GM04504 (cell line): ENCODE data around the gene FOXK1.

Source experiments
- DNase-seq: peaks from one replicate; pipeline ENCODE4 v3.0.0-alpha.2; 2012; ENCODE audit warnings: low read depth

Gene FOXK1

GRCh38 chr7:4722960-4723630 lies 41.0 kb downstream of the FOXK1 start:
- no peak for DNase-seq

DNA sequence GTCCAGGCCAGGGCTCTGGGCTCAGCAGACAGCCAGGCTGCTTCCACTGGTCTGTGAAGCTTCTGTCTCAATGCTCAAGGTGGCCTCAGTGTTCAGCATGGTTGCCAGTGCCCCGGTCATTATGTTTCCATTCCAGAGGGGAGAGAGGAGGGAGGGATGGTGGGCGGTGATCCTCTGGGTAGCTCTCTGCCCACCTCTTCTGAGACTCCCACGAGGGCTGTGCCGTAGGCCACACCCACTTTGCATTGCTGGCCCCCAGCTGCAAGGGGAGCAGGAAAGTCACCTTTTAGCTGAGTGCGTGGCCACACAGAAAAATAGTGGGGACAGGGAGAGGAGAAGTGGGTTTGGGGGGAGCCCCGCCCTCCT lies 42.5 kb downstream of the FOXK1 start:
- DNase-seq, result no peak

DNA sequence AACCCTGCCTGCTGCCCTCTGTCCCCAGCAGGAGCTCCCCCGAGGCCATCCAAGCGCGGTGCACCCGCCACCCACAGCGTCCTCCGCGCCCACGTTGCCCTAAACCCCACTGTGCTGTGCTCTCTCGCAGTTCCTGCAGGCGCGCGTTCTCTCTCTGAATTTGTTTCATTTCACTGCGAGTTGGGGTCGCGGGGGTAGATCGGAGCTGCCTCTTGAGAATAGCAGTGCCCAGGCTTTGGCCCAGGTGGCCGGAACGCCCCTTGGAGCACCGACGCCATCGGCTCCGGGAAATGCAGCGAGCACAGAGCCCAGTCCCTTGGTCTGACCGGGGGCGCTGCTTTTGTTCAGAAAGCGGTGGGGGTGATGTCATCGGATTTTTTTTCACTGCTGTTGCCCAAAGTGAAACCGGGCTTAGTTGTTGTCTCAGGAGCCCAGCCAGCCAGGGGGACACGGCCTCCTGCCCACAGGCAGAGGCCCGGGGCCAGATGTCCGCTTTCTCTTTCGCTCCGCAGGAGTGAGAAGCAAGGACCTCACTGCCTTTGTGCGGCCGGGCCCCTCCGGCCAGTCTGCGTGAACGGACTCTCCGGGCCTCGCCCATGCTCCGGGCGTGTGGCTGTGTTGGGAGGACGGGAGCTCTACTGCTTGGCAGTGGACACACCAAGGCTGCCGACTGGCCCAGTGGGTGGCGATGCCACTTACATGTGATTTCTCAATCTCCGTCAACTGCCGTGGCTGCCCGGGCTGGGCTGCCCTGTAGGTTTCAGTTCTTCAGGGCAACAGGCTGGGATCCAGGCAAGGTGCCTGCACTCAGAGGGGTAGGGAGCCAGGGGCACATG lies 43.1 kb downstream of the FOXK1 start:
- DNase-seq, result peak; percentile 81

DNA sequence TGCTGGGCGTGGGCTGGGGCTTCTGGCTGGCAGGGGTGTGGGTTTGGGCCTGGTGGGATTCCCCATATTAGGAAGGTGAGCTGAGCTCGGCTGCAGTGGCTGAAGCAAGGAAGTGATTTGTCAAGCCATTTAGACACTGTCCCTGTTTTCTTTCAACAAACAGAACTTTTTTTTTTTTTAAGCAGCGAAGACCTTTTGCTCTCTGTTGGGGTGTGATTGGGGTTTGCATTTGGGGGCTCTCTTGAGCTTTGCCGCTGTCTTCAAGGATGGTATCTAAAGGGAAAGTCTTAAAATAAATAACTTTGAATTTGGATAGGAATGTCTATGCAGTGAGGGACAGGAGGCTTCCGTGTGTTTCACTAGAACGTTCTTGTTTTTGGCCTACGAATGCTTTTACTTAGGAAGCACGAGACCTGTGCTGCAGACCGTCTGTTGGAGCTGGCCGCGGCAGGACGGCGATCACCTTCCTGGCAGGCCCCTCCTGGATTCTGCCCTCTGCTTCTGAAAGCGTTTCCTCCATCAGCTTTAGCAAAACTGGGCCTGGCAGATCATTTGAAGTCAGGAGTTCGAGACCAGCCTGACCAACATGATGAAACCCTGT lies 43.9 kb downstream of the FOXK1 start:
- DNase-seq, result no peak

- no peak for DNase-seq
These were observed 44.5 kb downstream of the FOXK1 start for GRCh38 chr7:4726566-4726965.

- no peak for DNase-seq
These were observed 46.0 kb downstream of the FOXK1 start for GRCh38 chr7:4727914-4728705.

GRCh38 chr7:4729266-4729665 lies 47.2 kb downstream of the FOXK1 start:
- no peak for DNase-seq

DNA sequence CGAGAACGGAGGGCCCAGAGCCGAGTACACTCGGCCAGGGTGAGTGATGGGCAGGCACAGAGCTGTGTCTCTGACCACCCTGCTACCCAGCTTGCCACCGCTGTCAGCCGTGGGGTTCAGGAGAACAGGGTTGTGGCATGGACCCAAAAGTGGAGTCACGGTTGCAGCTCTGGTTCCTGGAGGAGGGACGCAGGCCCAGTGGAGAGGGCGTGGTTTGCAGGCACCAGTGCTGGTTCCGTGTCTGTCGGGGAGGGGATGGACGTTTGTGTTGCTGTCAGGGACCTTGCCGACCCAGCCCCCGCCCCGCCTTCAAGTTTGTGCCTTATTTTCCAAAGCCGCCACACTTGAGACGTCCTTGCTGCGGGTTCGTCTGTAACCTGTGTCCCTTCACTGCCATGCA lies 48.2 kb downstream of the FOXK1 start:
- no peak for DNase-seq

DNA sequence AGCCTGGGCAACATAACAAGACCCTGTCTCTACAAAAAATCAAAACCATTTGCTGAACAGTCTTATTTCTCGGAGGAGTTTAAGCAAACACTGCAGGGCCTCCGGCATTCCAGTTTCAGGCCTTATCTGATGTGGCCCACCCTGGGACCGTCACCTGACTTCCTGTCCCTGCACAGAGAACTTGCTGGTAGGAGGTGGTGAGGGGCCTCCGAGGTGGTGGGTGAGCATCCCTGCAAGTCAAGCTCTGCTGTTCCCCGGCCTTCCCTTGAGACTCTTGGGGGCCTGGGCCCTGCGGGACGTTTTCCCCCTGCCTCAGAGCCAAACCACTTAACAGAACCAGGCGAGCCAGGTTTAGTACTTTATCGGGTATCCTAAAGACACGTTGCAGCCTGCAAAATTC lies 48.9 kb downstream of the FOXK1 start:
- no peak for DNase-seq

DNA sequence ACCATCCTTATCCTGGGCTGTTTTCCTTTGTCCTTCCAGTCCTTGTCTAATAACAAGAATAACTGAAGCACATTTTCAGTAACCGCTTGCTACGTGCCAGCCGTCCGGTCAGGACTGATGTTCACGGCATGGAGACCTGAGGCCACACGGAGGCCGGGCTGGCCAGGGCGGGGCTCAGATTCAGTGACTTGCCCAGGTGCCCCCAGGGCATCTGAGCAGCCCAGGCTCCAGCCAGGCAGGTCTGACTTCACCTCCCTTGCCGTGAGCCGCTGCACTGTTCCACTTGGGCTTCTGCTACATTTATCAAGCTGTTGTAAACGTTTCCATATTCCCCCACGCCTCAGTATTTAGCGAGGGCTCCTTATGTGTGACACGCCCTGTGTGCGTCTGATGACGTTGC lies 49.7 kb downstream of the FOXK1 start:
- DNase-seq, result no peak

DNA sequence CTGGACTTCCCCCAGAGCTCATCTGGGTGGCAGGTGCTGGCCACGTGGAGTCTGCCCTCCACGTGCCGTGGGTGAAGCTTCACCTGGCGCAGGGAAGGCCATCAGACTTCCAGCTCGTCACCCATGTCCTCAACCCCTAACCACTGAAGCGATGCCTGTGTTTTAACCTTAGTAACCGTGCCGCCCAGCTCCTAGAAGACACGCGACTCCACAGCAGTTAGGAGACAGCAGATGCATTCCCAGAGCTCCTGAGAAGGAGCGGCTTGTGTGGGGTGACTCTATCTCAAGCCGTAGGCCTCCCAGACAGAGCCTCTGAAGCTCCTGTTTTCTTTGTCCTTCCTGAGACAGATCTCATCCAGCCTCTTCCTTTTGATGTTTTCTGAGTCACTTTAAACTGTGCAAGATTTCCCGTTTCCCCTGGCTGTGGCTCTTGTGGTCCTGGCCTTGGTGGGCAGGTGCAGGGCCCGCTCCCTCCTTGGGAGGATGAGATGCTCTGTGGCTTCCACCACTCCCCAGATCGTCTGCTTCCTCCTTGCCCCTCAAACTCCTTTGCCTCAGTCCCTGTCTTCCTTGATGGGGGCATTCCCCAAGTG lies 51.9 kb downstream of the FOXK1 start:
- DNase-seq, result no peak

DNA sequence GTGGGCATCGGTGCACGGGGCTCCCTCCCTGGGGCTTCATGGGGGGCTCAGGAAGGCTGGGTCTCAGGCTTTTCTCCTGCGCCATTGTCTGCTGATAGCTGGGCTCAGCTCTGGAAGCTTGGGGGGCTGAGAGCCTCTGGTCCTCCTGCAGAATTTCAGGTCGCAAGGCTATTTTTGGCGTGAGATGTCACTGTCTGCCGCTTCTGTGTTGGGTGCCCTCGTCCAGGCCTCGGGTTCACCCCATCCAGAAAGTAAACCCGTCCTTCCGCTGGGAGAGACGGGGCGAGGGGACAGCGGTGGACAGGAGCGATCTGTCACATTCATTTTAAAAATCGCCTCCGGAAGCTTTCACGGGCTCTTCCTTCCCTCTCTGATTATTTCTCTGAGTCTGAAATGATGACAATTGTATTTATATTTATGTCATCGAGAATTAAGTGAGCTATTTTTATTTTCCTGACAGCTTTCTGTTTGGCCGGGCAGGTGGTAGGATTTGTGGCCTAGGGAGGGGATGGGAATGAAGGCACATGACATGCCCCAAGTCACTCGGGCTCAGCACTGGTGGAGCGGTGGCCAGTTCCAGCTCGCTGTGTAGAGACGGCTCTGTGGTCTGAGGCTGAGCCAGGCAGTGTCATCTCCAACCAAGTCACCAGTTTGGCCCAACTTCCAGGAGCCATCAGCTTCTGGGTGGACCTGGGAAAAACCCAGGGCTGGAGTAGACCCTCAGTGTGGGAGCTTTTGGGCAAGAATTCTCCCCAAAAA lies 52.7 kb downstream of the FOXK1 start:
- no peak for DNase-seq

- no peak for DNase-seq
These were observed 55.2 kb downstream of the FOXK1 start for GRCh38 chr7:4737300-4737699.

GRCh38 chr7:4738711-4739527 lies 56.8 kb downstream of the FOXK1 start:
- peak; percentile 73 for DNase-seq

GRCh38 chr7:4739528-4739992 lies 57.5 kb downstream of the FOXK1 start:
- no peak for DNase-seq

- DNase-seq, result no peak
These were observed 58.7 kb downstream of the FOXK1 start for GRCh38 chr7:4740796-4741195.

- no peak for DNase-seq
These were observed 60.0 kb downstream of the FOXK1 start for GRCh38 chr7:4742051-4742573.

DNA sequence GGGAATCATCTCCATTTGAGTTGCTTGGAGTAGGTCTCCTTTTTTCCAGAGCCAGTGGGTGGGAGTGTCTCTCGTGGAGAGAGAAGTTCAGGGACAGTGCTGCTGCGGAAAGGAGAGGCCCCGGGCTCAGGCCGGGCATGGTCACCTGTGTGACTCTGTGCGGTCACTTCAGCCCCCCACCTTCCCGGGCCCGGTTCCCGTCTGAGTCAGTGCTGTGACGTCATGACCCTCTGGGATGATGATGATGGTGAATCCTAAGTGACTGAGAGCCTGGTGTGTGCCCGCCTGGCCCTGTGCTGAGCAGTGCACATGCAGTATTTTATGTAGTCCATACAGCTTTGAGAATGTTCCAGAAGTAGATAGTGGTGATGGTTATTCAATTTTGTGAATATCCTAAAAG lies 60.8 kb downstream of the FOXK1 start:
- DNase-seq, result no peak

DNA sequence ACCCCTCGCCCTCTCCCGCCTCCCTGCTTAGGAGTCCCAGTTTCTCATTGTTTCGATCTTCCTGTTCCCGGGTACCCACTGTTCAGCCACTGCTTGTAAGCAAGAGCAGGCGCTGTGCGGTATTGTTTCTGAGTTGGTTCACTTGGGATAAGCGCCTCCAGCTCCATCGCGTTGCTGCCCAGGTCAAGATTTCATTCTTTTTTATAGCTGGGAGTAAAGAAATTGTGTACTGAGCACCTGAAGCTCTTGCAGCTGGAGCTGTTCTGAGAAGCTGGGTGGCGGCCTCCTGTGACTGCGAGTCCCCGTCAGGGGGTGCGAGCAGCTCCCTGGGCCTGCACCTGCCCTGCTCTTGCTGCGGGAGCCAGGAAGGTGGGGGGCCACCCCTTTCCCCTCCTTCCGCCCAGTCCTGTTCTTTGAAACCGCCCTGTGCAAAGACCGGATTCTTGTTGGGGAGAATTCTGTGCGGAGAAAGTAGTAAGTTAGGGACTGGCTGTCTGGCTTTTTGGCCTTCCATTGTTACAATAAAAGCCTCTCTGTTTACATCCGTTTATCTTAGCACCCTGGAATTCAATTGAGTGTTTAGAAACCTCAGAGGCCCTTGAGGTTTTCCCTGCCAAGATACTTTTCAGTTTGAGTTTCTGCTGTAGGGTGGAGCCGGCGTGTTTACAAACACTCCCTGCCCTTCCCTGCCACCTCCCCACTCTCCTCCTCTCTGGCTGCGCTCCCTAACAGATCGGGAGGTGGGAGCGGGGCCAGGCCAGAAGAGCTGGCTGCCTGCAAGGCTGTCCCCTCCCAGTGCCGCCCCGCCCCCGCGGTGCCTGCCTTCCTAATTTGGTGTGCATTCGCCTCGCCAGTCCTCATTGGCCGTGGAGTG lies 62.5 kb downstream of the FOXK1 start:
- peak; percentile 100 for DNase-seq
